Nephron progenitor cell (in vitro differentiated cells): ENCODE measurements around the gene RNU6-9.
A peak's percentile ranks its signal among the peaks of the same experiment; 100 is the strongest.

Source experiments
- DNase-seq: peaks from one replicate; pipeline ENCODE4 v3.0.0; 2021
- H3K27ac Mint-ChIP-seq: 2 replicates; pipeline ENCODE4 v1.8.0; 2021; ENCODE audit warnings: mild to moderate bottlenecking, moderate library complexity, mixed read lengths
- H3K27me3 Mint-ChIP-seq: 2 replicates; pipeline ENCODE4 v1.8.0; 2021; ENCODE audit warnings: mild to moderate bottlenecking, low read depth, mixed read lengths; ENCODE audit not compliant: poor library complexity
- H3K36me3 Mint-ChIP-seq: 2 replicates; pipeline ENCODE4 v1.8.0; 2021; ENCODE audit warnings: low read depth, mixed read lengths
- H3K4me1 Mint-ChIP-seq: 2 replicates; pipeline ENCODE4 v1.8.0; 2021; ENCODE audit warnings: mixed read lengths
- H3K4me3 Mint-ChIP-seq: 2 replicates; pipeline ENCODE4 v1.8.0; 2021; ENCODE audit warnings: mild to moderate bottlenecking, moderate library complexity, mixed read lengths
- H3K9me3 Mint-ChIP-seq: 2 replicates; pipeline ENCODE4 v1.8.0; 2021; ENCODE audit warnings: mild to moderate bottlenecking, moderate library complexity, mixed read lengths
- CTCF ChIP-seq: fragments of 200-600 bp; sonication (generic); IDR thresholded peaks from 2 replicates; pipeline ENCODE4 v1.5.0; 2021; ENCODE audit warnings: antibody characterized with exemption

Gene RNU6-9

GRCh38 chr19:934197-934840 lies 41.0 kb downstream of the RNU6-9 start:
- peaks cover 54% of the 10 kb centered on the region for H3K36me3 Mint-ChIP-seq
- peaks cover 4% of the 10 kb centered on the region for H3K9me3 Mint-ChIP-seq
- TF ChIP-seq CTCF, result no peak
- H3K4me3 Mint-ChIP-seq, result no peak overlapping the region
- no peak for DNase-seq
- peaks cover 24% of the 10 kb centered on the region for H3K4me1 Mint-ChIP-seq
- H3K27me3 Mint-ChIP-seq, result peaks cover 5% of the 10 kb centered on the region
- H3K27ac Mint-ChIP-seq, result no peak overlapping the region

GRCh38 chr19:934865-935479 lies 41.7 kb downstream of the RNU6-9 start:
- no peak for DNase-seq
- H3K27ac Mint-ChIP-seq, result no peak overlapping the region
- no peak for TF ChIP-seq CTCF
- peaks cover 57% of the 10 kb centered on the region for H3K36me3 Mint-ChIP-seq
- H3K9me3 Mint-ChIP-seq, result peaks cover 4% of the 10 kb centered on the region
- peaks cover 30% of the 10 kb centered on the region for H3K4me1 Mint-ChIP-seq
- peaks cover 3% of the 10 kb centered on the region for H3K27me3 Mint-ChIP-seq
- no peak overlapping the region for H3K4me3 Mint-ChIP-seq

- H3K27me3 Mint-ChIP-seq, result no peaks in the 10 kb centered on the region
- no peak overlapping the region for H3K4me3 Mint-ChIP-seq
- H3K27ac Mint-ChIP-seq, result no peak overlapping the region
- DNase-seq, result no peak
- peaks cover 35% of the 10 kb centered on the region for H3K4me1 Mint-ChIP-seq
- H3K9me3 Mint-ChIP-seq, result peaks cover 4% of the 10 kb centered on the region
- no peak for TF ChIP-seq CTCF
- H3K36me3 Mint-ChIP-seq, result peaks cover 52% of the 10 kb centered on the region
Measured at GRCh38 chr19:936175-936546, 42.9 kb downstream of the RNU6-9 start.

GRCh38 chr19:937259-937694 lies 44.0 kb downstream of the RNU6-9 start:
- Mint-ChIP-seq H3K4me1 (peaks cover 35% of the 10 kb centered on the region), H3K9me3 (peaks cover 7% of the 10 kb centered on the region), H3K4me3 (no peak overlapping the region), H3K27me3 (no peaks in the 10 kb centered on the region), H3K27ac (no peak overlapping the region), H3K36me3 (peaks cover 59% of the 10 kb centered on the region)
- TF ChIP-seq CTCF, result no peak
- DNase-seq, result no peak

- TF ChIP-seq CTCF, result no peak
- DNase-seq, result no peak
- Mint-ChIP-seq H3K27me3 (no peaks in the 10 kb centered on the region), H3K27ac (peak overlapping the region; percentile 89), H3K36me3 (peaks cover 69% of the 10 kb centered on the region), H3K4me1 (peaks cover 27% of the 10 kb centered on the region), H3K4me3 (no peak overlapping the region), H3K9me3 (peaks cover 14% of the 10 kb centered on the region)
Measured at GRCh38 chr19:938233-938923, 45.1 kb downstream of the RNU6-9 start.
